ENCODE results near the gene CUL3.

CUL3 gene

DNA sequence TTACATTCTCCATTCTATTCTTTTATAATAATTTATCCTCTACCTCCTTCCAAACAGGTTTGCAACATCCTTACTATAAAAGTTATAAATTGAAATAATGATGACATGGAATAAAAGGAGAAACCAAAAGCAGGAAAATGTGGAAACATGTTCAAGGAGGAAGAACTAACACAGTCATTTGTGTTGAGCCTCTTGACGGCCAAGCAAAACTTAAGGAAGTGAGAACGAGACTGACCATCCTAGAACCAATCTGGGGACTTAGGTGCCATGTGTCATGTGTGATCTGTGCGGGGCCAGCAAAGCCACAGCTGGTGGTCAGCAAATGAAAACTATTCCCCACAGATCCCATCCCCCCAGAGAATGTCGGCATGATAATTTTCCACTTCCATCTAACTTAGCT lies 157.7 kb downstream of the CUL3 start:
- no peak for TF ChIP-seq SIN3A (IDR thresholded peaks at IDR 0.05; ENCODE audit: borderline replicate concordance, insufficient read depth, low read length)
- TF ChIP-seq TAF1 (IDR thresholded peaks at IDR 0.05; ENCODE audit: borderline replicate concordance, insufficient read depth, low read length), result no peak
- TF ChIP-seq FOXP2 (optimal IDR thresholded peaks at IDR 0.05; ENCODE audit: borderline replicate concordance, extremely low read depth, extremely low read length, insufficient read depth), result no peak
- no peak for TF ChIP-seq POLR2AphosphoS5 (IDR thresholded peaks at IDR 0.05; ENCODE audit: low read depth, low read length)
- TF ChIP-seq, protein P1, sequence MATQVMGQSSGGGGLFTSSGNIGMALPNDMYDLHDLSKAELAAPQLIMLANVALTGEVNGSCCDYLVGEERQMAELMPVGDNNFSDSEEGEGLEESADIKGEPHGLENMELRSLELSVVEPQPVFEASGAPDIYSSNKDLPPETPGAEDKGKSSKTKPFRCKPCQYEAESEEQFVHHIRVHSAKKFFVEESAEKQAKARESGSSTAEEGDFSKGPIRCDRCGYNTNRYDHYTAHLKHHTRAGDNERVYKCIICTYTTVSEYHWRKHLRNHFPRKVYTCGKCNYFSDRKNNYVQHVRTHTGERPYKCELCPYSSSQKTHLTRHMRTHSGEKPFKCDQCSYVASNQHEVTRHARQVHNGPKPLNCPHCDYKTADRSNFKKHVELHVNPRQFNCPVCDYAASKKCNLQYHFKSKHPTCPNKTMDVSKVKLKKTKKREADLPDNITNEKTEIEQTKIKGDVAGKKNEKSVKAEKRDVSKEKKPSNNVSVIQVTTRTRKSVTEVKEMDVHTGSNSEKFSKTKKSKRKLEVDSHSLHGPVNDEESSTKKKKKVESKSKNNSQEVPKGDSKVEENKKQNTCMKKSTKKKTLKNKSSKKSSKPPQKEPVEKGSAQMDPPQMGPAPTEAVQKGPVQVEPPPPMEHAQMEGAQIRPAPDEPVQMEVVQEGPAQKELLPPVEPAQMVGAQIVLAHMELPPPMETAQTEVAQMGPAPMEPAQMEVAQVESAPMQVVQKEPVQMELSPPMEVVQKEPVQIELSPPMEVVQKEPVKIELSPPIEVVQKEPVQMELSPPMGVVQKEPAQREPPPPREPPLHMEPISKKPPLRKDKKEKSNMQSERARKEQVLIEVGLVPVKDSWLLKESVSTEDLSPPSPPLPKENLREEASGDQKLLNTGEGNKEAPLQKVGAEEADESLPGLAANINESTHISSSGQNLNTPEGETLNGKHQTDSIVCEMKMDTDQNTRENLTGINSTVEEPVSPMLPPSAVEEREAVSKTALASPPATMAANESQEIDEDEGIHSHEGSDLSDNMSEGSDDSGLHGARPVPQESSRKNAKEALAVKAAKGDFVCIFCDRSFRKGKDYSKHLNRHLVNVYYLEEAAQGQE (IDR thresholded peaks at IDR 0.05; ENCODE audit: insufficient read depth in 1 of 2, low read depth in 2 of 2, low read length in 2 of 2), result no peak

DNA sequence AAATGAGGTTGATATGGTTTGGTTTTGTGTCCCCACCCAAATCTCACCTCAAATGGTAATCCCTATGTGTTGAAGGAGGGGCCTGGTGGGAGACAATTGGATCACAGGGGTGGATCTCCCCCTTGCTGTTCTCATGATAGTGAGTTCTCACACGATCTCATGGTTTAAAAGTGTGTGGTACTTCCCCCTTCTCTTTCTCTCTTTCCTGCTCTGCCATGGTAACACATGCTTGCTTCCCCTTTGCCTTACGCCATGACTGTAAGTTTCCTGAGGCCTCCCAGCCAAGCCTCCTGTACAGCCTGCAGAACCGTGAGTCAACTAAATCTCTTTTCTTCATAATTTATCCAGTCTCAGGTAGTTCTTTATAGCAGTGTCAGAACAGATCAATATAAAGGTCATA lies 158.5 kb downstream of the CUL3 start:
- TF ChIP-seq SIN3A (IDR thresholded peaks at IDR 0.05; ENCODE audit: borderline replicate concordance, insufficient read depth, low read length) (no peak), FOXP2 (optimal IDR thresholded peaks at IDR 0.05; ENCODE audit: borderline replicate concordance, extremely low read depth, extremely low read length, insufficient read depth) (no peak), POLR2AphosphoS5 (IDR thresholded peaks at IDR 0.05; ENCODE audit: low read depth, low read length) (no peak), TAF1 (IDR thresholded peaks at IDR 0.05; ENCODE audit: borderline replicate concordance, insufficient read depth, low read length) (no peak)
- TF ChIP-seq, protein P1 (IDR thresholded peaks at IDR 0.05; ENCODE audit: insufficient read depth in 1 of 2, low read depth in 2 of 2, low read length in 2 of 2), result no peak

DNA sequence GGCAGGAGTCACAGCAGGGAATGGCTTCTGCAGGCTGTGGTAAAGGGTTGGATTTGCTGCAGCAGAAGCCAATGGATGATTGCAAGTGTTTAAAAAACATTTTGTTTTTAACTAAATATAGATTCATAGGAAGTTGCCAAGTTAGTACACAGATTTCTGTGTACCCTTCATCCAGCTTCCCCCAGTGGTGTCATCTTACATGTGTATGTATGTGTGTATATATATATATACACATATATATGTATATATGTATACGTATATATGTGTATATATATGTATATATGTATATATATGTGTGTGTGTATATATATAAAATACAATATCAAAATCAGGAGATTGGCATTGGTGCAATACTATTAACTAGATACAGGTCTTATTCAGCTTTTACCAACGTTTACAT lies 164.1 kb downstream of the CUL3 start:
- TF ChIP-seq FOXP2 (optimal IDR thresholded peaks at IDR 0.05; ENCODE audit: borderline replicate concordance, extremely low read depth, extremely low read length, insufficient read depth), result no peak
- TF ChIP-seq SIN3A (IDR thresholded peaks at IDR 0.05; ENCODE audit: borderline replicate concordance, insufficient read depth, low read length), result no peak
- TF ChIP-seq TAF1 (IDR thresholded peaks at IDR 0.05; ENCODE audit: borderline replicate concordance, insufficient read depth, low read length), result no peak
